Measurements from ENCODE around the gene AK9.

GRCh38 chr6:109523478-109523877, 167.5 kb downstream of the AK9 start:
- TF ChIP-seq KHSRP (IDR thresholded peaks at IDR 0.05) (no peak), CTCF (IDR thresholded peaks at IDR 0.05 in 2 of 3, conservative IDR thresholded peaks at IDR 0.05 in 1 of 3; ENCODE audit: insufficient read depth in 2 of 3, low read depth in 1 of 3, low read length in 3 of 3) (no peak), ARID3B (CRISPR knock-in tag; IDR thresholded peaks at IDR 0.05; ENCODE audit: borderline replicate concordance) (no peak), XRCC5 (IDR thresholded peaks at IDR 0.05; ENCODE audit: low read depth, low read length) (no peak), ID3 (CRISPR knock-in tag; IDR thresholded peaks at IDR 0.05) (no peak), ID3 (tag; IDR thresholded peaks at IDR 0.05) (no peak), ZNF57 (CRISPR knock-in tag; IDR thresholded peaks at IDR 0.05) (no peak)

Data from K562 (cell line).